ENCODE results near the gene PTPRG.

Gene PTPRG

DNA sequence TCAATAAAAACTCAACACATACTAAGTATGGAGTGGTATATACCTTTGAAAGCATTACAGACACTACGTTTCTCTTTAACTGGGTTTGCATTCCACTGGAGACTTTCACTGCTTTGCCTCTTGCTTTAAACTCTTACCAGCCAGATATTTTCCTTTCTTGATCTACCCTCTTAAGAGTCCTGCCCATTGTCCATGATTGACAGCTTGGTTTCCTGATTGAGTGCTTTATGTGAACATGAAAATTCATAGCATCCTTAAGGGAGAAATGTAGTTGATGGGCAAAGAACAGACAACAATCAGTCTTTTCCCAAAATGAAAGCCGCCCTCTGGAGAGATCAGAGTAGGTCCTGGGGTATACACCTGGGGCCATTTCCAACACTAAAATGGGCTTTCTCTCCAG lies 78.6 kb downstream of the PTPRG start:
- no peak for DNase-seq (ENCODE audit: low spot score)
- ATAC-seq (ENCODE audit: low read depth) = no peak
- Histone ChIP-seq H3K9me3 (ENCODE audit: severe bottlenecking) (no peaks in the 10 kb centered on the region), H3K27me3 (ENCODE audit: insufficient read depth, poor library complexity, severe bottlenecking) (no peaks in the 10 kb centered on the region), H3K36me3 (ENCODE audit: low read depth) (no peaks in the 10 kb centered on the region), H3K4me3 (ENCODE audit: severe bottlenecking) (no peak overlapping the region), H3K4me1 (ENCODE audit: insufficient read depth, poor library complexity, severe bottlenecking) (peaks cover 5% of the 10 kb centered on the region), H3K27ac (ENCODE audit: poor library complexity, severe bottlenecking) (no peak overlapping the region)
- TF ChIP-seq, protein P1, sequence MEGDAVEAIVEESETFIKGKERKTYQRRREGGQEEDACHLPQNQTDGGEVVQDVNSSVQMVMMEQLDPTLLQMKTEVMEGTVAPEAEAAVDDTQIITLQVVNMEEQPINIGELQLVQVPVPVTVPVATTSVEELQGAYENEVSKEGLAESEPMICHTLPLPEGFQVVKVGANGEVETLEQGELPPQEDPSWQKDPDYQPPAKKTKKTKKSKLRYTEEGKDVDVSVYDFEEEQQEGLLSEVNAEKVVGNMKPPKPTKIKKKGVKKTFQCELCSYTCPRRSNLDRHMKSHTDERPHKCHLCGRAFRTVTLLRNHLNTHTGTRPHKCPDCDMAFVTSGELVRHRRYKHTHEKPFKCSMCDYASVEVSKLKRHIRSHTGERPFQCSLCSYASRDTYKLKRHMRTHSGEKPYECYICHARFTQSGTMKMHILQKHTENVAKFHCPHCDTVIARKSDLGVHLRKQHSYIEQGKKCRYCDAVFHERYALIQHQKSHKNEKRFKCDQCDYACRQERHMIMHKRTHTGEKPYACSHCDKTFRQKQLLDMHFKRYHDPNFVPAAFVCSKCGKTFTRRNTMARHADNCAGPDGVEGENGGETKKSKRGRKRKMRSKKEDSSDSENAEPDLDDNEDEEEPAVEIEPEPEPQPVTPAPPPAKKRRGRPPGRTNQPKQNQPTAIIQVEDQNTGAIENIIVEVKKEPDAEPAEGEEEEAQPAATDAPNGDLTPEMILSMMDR (IDR thresholded peaks at IDR 0.05; ENCODE audit: poor library complexity, severe bottlenecking) = no peak

DNA sequence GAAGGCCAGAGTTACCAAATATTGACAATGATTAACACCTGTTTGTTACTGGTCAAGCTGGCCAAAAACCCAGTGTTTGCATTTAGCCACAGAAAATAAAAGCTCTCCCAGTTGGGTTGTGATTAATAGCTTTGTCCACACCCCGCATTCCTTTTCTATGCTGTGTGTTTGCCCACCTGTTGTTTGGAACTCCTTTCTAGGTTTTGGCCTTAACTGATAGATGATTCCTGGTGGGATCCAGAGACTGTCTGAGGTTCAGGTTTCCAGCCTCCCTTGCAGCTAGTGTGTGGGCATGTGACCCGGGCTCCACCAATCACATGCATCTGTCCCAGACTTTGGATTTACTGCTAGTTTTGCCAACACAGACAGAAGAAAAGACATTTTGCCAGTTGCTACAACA lies 83.8 kb downstream of the PTPRG start:
- Histone ChIP-seq H3K27me3 (ENCODE audit: insufficient read depth, poor library complexity, severe bottlenecking) (no peaks in the 10 kb centered on the region), H3K27ac (ENCODE audit: poor library complexity, severe bottlenecking) (peak overlapping the region; percentile 13), H3K9me3 (ENCODE audit: severe bottlenecking) (peaks cover 4% of the 10 kb centered on the region), H3K4me1 (ENCODE audit: insufficient read depth, poor library complexity, severe bottlenecking) (peaks cover 5% of the 10 kb centered on the region), H3K36me3 (ENCODE audit: low read depth) (no peaks in the 10 kb centered on the region), H3K4me3 (ENCODE audit: severe bottlenecking) (no peak overlapping the region)
- TF ChIP-seq, protein P1 (IDR thresholded peaks at IDR 0.05; ENCODE audit: poor library complexity, severe bottlenecking) = no peak
- ATAC-seq (ENCODE audit: low read depth) (peak; percentile 90), DNase-seq (ENCODE audit: low spot score) (no peak)

DNA sequence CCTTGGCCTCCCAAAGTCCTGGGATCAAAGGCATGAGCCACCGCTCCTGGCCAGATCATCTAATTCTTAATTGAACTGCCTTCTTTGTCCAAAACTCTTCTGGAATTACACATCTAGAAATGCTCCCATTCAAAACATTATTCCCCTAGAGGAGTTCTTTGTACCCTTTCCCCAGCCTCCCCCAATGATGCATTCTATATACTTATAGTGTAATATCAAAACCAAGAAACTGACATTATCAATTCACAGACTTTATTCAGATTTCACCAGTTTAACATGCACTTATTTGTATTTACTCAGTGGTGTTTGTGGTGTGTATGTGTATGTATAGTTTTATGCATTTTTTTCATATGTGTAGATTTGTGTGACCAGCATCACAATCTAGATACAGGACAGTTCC lies 85.0 kb downstream of the PTPRG start:
- no peak overlapping the region for H3K4me3 ChIP-seq (ENCODE audit: severe bottlenecking)
- H3K9me3 ChIP-seq (ENCODE audit: severe bottlenecking) = peaks cover 4% of the 10 kb centered on the region
- no peak overlapping the region for H3K27ac ChIP-seq (ENCODE audit: poor library complexity, severe bottlenecking)
- DNase-seq (ENCODE audit: low spot score) (no peak), ATAC-seq (ENCODE audit: low read depth) (no peak)
- TF ChIP-seq, protein P1 (IDR thresholded peaks at IDR 0.05; ENCODE audit: poor library complexity, severe bottlenecking) = no peak
- no peaks in the 10 kb centered on the region for H3K27me3 ChIP-seq (ENCODE audit: insufficient read depth, poor library complexity, severe bottlenecking)
- peaks cover 5% of the 10 kb centered on the region for H3K4me1 ChIP-seq (ENCODE audit: insufficient read depth, poor library complexity, severe bottlenecking)
- no peaks in the 10 kb centered on the region for H3K36me3 ChIP-seq (ENCODE audit: low read depth)

DNA sequence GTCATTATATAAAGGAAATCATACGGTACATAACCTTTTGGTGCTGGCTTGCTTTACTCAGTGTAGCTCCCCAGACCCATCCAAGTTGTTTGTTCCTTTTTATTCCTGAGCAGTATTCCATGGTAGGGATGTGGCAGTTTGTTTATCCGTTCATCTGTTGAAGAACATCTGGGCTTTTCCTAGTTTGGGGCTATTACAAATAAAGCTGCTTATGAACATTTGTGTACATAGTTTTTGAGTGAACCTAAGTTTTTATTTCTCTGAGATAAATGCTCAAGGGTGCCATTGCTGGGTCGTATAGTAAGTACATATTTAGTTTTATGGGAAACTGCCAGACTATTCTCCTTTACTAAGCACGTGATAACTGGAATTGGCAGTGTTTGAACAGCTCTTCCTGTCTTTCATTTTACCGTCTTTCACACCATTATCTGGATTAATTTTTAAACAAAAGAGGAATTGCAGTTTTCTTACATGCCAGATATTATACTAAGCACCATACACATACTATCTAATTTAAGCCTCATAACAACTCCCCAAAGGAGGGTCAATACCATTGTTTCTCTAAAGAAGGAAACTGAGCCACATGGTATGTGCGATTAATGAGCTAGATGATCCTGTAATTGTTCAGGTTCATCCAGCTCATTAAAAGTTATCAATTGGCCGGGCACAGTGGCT lies 85.6 kb downstream of the PTPRG start:
- no peak for ATAC-seq (ENCODE audit: low read depth)
- H3K9me3 ChIP-seq (ENCODE audit: severe bottlenecking) = peaks cover 4% of the 10 kb centered on the region
- H3K4me1 ChIP-seq (ENCODE audit: insufficient read depth, poor library complexity, severe bottlenecking) = peaks cover 5% of the 10 kb centered on the region

DNA sequence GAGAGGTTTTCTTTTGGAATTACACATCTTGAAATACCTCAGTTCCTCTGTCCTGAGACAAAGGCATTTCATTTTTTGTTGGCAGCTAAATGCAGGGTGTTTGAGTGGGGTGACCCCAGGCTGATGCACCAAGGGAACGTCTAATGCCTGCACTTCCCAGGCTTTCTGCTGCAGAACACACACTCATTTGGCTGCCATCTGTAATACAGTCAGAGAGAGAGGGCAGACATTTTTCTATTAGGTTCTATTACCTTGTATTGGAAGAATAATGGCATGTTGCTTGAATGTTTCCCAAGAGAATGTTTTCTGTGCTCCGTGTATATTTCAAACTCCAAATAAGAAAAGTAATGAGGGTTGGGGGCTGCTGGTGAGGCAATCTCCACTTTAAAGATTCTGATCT lies 87.1 kb downstream of the PTPRG start:
- peaks cover 4% of the 10 kb centered on the region for H3K9me3 ChIP-seq (ENCODE audit: severe bottlenecking)
- TF ChIP-seq, protein P1 (IDR thresholded peaks at IDR 0.05; ENCODE audit: poor library complexity, severe bottlenecking) = no peak
- no peaks in the 10 kb centered on the region for H3K27me3 ChIP-seq (ENCODE audit: insufficient read depth, poor library complexity, severe bottlenecking)
- no peak overlapping the region for H3K27ac ChIP-seq (ENCODE audit: poor library complexity, severe bottlenecking)
- H3K4me3 ChIP-seq (ENCODE audit: severe bottlenecking) = no peak overlapping the region
- ATAC-seq (ENCODE audit: low read depth) (no peak), DNase-seq (ENCODE audit: low spot score) (no peak)
- peaks cover 5% of the 10 kb centered on the region for H3K4me1 ChIP-seq (ENCODE audit: insufficient read depth, poor library complexity, severe bottlenecking)
- no peaks in the 10 kb centered on the region for H3K36me3 ChIP-seq (ENCODE audit: low read depth)

More for the DNA sequence above, 85.6 kb downstream of the PTPRG start:
- TF ChIP-seq, protein P1 (IDR thresholded peaks at IDR 0.05; ENCODE audit: poor library complexity, severe bottlenecking) = no peak
- H3K36me3 ChIP-seq (ENCODE audit: low read depth) = no peaks in the 10 kb centered on the region
- no peak overlapping the region for H3K4me3 ChIP-seq (ENCODE audit: severe bottlenecking)
- DNase-seq (ENCODE audit: low spot score) = no peak
- H3K27ac ChIP-seq (ENCODE audit: poor library complexity, severe bottlenecking) = no peak overlapping the region
- no peaks in the 10 kb centered on the region for H3K27me3 ChIP-seq (ENCODE audit: insufficient read depth, poor library complexity, severe bottlenecking)

Data from RWPE2 (cell line).